ENCODE measurements around the gene CYTH3. TPM values are rescaled to one million over a fixed set of nuclear protein-coding genes. Genes with fewer than 3 reads are reported as not detected.

CYTH3 gene
- total RNA-seq, 1 experiment from 2014 or later, result 18.4 TPM

Other genes starting within 250 kb of the CYTH3 start
- 0.12 and 0.20 TPM in 2 replicates for gene ANKRD61, start 241.2 kb downstream of the CYTH3 start, total RNA-seq (2014; rRNA removed; shearing (Covaris generic))
- gene EIF2AK1, start 213.4 kb downstream of the CYTH3 start, total RNA-seq (2014; rRNA removed; shearing (Covaris generic)), result 76.7 and 127 TPM in 2 replicates
- gene USP42, start 167.7 kb downstream of the CYTH3 start, total RNA-seq (2014; rRNA removed; shearing (Covaris generic)), result 4.8 and 5.6 TPM in 2 replicates
- 21.2 and 23.4 TPM in 2 replicates for gene FAM220A, start 76.3 kb upstream of the CYTH3 start, total RNA-seq (2014; rRNA removed; shearing (Covaris generic))
- 111 and 150 TPM in 2 replicates for gene RAC1, start 101.9 kb upstream of the CYTH3 start, total RNA-seq (2014; rRNA removed; shearing (Covaris generic))
- gene DAGLB, start 175.3 kb upstream of the CYTH3 start, total RNA-seq (2014; rRNA removed; shearing (Covaris generic)), result 13.0 and 19.4 TPM in 2 replicates
- gene KDELR2, start 211.5 kb upstream of the CYTH3 start, total RNA-seq (2014; rRNA removed; shearing (Covaris generic)), result 307 and 316 TPM in 2 replicates